GM21390 (cell line): ENCODE data around the gene HP.
"Not testable (repeated sequence)": the region's sequence is repeated elsewhere in the genome, so short reads cannot be mapped to it uniquely, and the experiment has no call there.

Source experiments
- ATAC-seq: cut with Tn5 transposase; IDR thresholded peaks from one replicate; pipeline ENCODE4 v1.9.1; 2021; ENCODE audit not compliant: unreplicated experiment

The HP gene

GRCh38 chr16:72054254-72054847, at the start of gene HP:
TSS of gene HP (plus strand) at chr16:72054505. CDS start at chr16:72054653, 148 bp downstream.
- not testable (repeated sequence) for ATAC-seq

GRCh38 chr16:72008065-72008423, 46.3 kb upstream of the HP start:
- not testable (repeated sequence) for ATAC-seq

GRCh38 chr16:72008424-72009216, 45.7 kb upstream of the HP start, which contains the start of gene DHODH:
TSS of gene DHODH (plus strand) at chr16:72008744. CDS start at chr16:72008765, 21 bp downstream.
- peak; percentile 99 for ATAC-seq

- no peak for ATAC-seq
These were observed 44.5 kb upstream of the HP start for GRCh38 chr16:72009779-72010178.

GRCh38 chr16:72012607-72013006, 41.7 kb upstream of the HP start:
- ATAC-seq = no peak

- ATAC-seq = no peak
These were observed 40.9 kb upstream of the HP start for GRCh38 chr16:72013389-72013788.

- ATAC-seq = no peak
These were observed 40.3 kb upstream of the HP start for GRCh38 chr16:72013888-72014581.

- no peak for ATAC-seq
These were observed 39.6 kb upstream of the HP start for GRCh38 chr16:72014675-72015074.

- ATAC-seq = no peak
These were observed 39.2 kb upstream of the HP start for GRCh38 chr16:72015124-72015523.

GRCh38 chr16:72018470-72018869, 35.8 kb upstream of the HP start:
- no peak for ATAC-seq

- no peak for ATAC-seq
These were observed 33.3 kb upstream of the HP start for GRCh38 chr16:72021043-72021442.

GRCh38 chr16:72022127-72022526, 32.2 kb upstream of the HP start:
- ATAC-seq = no peak

- ATAC-seq = no peak
These were observed 30.3 kb upstream of the HP start for GRCh38 chr16:72023962-72024361.

- no peak for ATAC-seq
These were observed 29.4 kb upstream of the HP start for GRCh38 chr16:72024862-72025382.

GRCh38 chr16:72025404-72026114, 28.7 kb upstream of the HP start:
- ATAC-seq = no peak

GRCh38 chr16:72027669-72028378, 26.5 kb upstream of the HP start:
- ATAC-seq = no peak

- ATAC-seq = no peak
These were observed 24.6 kb upstream of the HP start for GRCh38 chr16:72029567-72030271.

- ATAC-seq = no peak
These were observed 20.9 kb upstream of the HP start for GRCh38 chr16:72033437-72033836.

GRCh38 chr16:72036098-72036497, 18.2 kb upstream of the HP start:
- ATAC-seq = no peak

GRCh38 chr16:72042157-72042660, 12.1 kb upstream of the HP start:
- ATAC-seq = no peak
